Trophoblast cell (in vitro differentiated cells and primary cell): ENCODE data around the gene ARX.

ENCODE experiments used
- DNase-seq, 2 donors: peaks; one replicate each; pipeline ENCODE4 v3.0.0-alpha.2; 2016
- H2AFZ ChIP-seq: 2 replicates; pipeline ENCODE4 v1.6.1; 2013; ENCODE audit warnings: low read length, moderate library complexity, mild to moderate bottlenecking; ENCODE audit not compliant: insufficient read depth, poor library complexity
- H2AK5ac ChIP-seq: 2 replicates; pipeline ENCODE4 v1.6.1; 2013; ENCODE audit warnings: mild to moderate bottlenecking, low read length
- H2BK120ac ChIP-seq: 2 replicates; pipeline ENCODE4 v1.6.1; 2013; ENCODE audit warnings: low read length, mild to moderate bottlenecking, moderate library complexity; ENCODE audit not compliant: insufficient read depth, poor library complexity
- H2BK12ac ChIP-seq: 2 replicates; pipeline ENCODE4 v1.6.1; 2013; ENCODE audit warnings: mild to moderate bottlenecking, low read length, moderate library complexity
- H2BK5ac ChIP-seq: 2 replicates; pipeline ENCODE4 v1.6.1; 2013; ENCODE audit warnings: low read length, low read depth, moderate library complexity, mild to moderate bottlenecking; ENCODE audit not compliant: poor library complexity
- H3K14ac ChIP-seq: 2 replicates; pipeline ENCODE4 v1.6.1; 2013; ENCODE audit warnings: mild to moderate bottlenecking, low read length
- H3K18ac ChIP-seq: 2 replicates; pipeline ENCODE4 v1.6.1; 2013; ENCODE audit warnings: mild to moderate bottlenecking, low read length
- H3K23ac ChIP-seq: 2 replicates; pipeline ENCODE4 v1.6.1; 2013; ENCODE audit warnings: low read length
- H3K27ac ChIP-seq: 2 replicates; pipeline ENCODE4 v1.5.1; 2013; ENCODE audit warnings: low read depth, mild to moderate bottlenecking, inconsistent platforms, low read length, moderate library complexity
- H3K27me3 ChIP-seq: 2 replicates; pipeline ENCODE4 v1.6.1; 2013; ENCODE audit warnings: inconsistent platforms, mild to moderate bottlenecking, low read length, moderate library complexity; ENCODE audit not compliant: insufficient read depth
- H3K36me3 ChIP-seq, 2 experiments: 1 replicate in 1 of 2; 2 replicates in 1 of 2; pipeline ENCODE4 v1.6.1; 2013; ENCODE audit warnings: low read length in 2 of 2, mild to moderate bottlenecking in 2 of 2, moderate library complexity in 1 of 2; ENCODE audit not compliant: insufficient read depth in 2 of 2, control insufficient read depth in 1 of 2
- H3K4ac ChIP-seq: 2 replicates; pipeline ENCODE4 v1.6.1; 2013; ENCODE audit warnings: low read depth, mild to moderate bottlenecking, low read length, moderate library complexity
- H3K4me1 ChIP-seq, 2 experiments: 1 replicate in 1 of 2; 2 replicates in 1 of 2; pipeline ENCODE4 v1.6.1; 2013; ENCODE audit warnings: low read length in 2 of 2, mild to moderate bottlenecking in 2 of 2, moderate library complexity in 1 of 2; ENCODE audit not compliant: insufficient read depth in 2 of 2, control insufficient read depth in 1 of 2
- H3K4me2 ChIP-seq: 2 replicates; pipeline ENCODE4 v1.6.1; 2013; ENCODE audit warnings: inconsistent platforms, mild to moderate bottlenecking, low read length, moderate library complexity
- H3K4me3 ChIP-seq: 2 replicates; pipeline ENCODE4 v1.5.1; 2013; ENCODE audit warnings: mild to moderate bottlenecking, low read depth, low read length, inconsistent platforms
- H3K79me1 ChIP-seq: one replicate; pipeline ENCODE4 v1.6.1; 2013; ENCODE audit warnings: low read length
- H3K79me2 ChIP-seq: 2 replicates; pipeline ENCODE4 v1.6.1; 2013; ENCODE audit warnings: low read length, mild to moderate bottlenecking; ENCODE audit not compliant: control insufficient read depth, insufficient read depth, poor library complexity
- H3K9ac ChIP-seq: 2 replicates; pipeline ENCODE4 v1.6.1; 2013; ENCODE audit warnings: mild to moderate bottlenecking, low read length
- H3K9me3 ChIP-seq: 2 replicates; pipeline ENCODE4 v1.6.1; 2013; ENCODE audit warnings: low read depth, mild to moderate bottlenecking, control low read depth, inconsistent platforms, low read length; ENCODE audit not compliant: insufficient read depth
- H4K12ac ChIP-seq: 2 replicates; pipeline ENCODE4 v1.6.1; 2013; ENCODE audit warnings: low read depth, mild to moderate bottlenecking, low read length, moderate library complexity
- H4K8ac ChIP-seq: 2 replicates; pipeline ENCODE4 v1.6.1; 2013; ENCODE audit warnings: low read depth, mild to moderate bottlenecking, low read length, moderate library complexity
- H4K91ac ChIP-seq: one replicate; pipeline ENCODE4 v1.6.1; 2013; ENCODE audit warnings: low read depth, mild to moderate bottlenecking, low read length, moderate library complexity
- WGBS: extraction: QIAGEN DNeasy Blood & Tissue Kit; methylation state at CpG from one replicate; pipeline ENCODE4 v1.1.7; 2013; ENCODE audit warnings: missing lambda C conversion rate; ENCODE audit not compliant: insufficient read length, insufficient coverage; ENCODE audit errors: extremely low coverage; 5-methylcytosine and 5-hydroxymethylcytosine counted together

Gene ARX

GRCh38 chrX:25016938-25017598 lies 1.3 kb upstream of the ARX start:
- DNase-seq, result no peak
- Histone ChIP-seq H2BK12ac (no peak overlapping the region), H3K79me2 (no peaks in the 10 kb centered on the region), H2BK120ac (no peak overlapping the region), H3K14ac (no peak overlapping the region), H3K36me3 (no peaks in the 10 kb centered on the region), H3K4ac (no peak overlapping the region), H3K27me3 (peaks cover 71% of the 10 kb centered on the region), H3K27ac (no peak overlapping the region), H2AFZ (no peak overlapping the region), H3K9me3 (peaks cover 6% of the 10 kb centered on the region), H2BK5ac (no peak overlapping the region), H3K23ac (no peak overlapping the region), H4K12ac (no peak overlapping the region), H4K8ac (no peak overlapping the region), H3K4me2 (no peak overlapping the region), H3K79me1 (no peaks in the 10 kb centered on the region), H3K9ac (no peak overlapping the region), H2AK5ac (no peak overlapping the region), H3K4me1 (peaks cover 6 to 17% of the 10 kb centered on the region in 2 experiments), H3K18ac (no peak overlapping the region), H3K4me3 (no peak overlapping the region), H4K91ac (no peak overlapping the region)
- no CpG with 5 or more reads among the region's 17 CpGs for WGBS

GRCh38 chrX:25016361-25016671 lies 551 bp upstream of the ARX start:
- Histone ChIP-seq H3K4me3 (no peak overlapping the region), H3K23ac (no peak overlapping the region), H3K14ac (no peak overlapping the region), H3K4ac (no peak overlapping the region), H2AFZ (no peak overlapping the region), H2BK120ac (no peak overlapping the region), H3K79me2 (no peaks in the 10 kb centered on the region), H3K4me2 (no peak overlapping the region), H3K27ac (no peak overlapping the region), H3K36me3 (no peaks in the 10 kb centered on the region), H3K27me3 (peaks cover 72% of the 10 kb centered on the region), H3K79me1 (no peaks in the 10 kb centered on the region), H2BK5ac (no peak overlapping the region), H3K9me3 (peaks cover 6% of the 10 kb centered on the region), H2AK5ac (no peak overlapping the region), H2BK12ac (no peak overlapping the region), H3K18ac (no peak overlapping the region), H3K9ac (no peak overlapping the region), H4K12ac (no peak overlapping the region), H3K4me1 (peaks cover 6 to 17% of the 10 kb centered on the region in 2 experiments), H4K91ac (no peak overlapping the region), H4K8ac (no peak overlapping the region)
- no peak for DNase-seq
- WGBS, result no CpG with 5 or more reads among the region's 20 CpGs

GRCh38 chrX:25014366-25014838 lies 1.4 kb downstream of the ARX start:
- H3K18ac ChIP-seq, result no peak overlapping the region
- no peak overlapping the region for H3K4ac ChIP-seq
- H4K12ac ChIP-seq, result no peak overlapping the region
- DNase-seq, result no peak
- no peak overlapping the region for H3K23ac ChIP-seq
- H4K91ac ChIP-seq, result no peak overlapping the region
- peaks cover 6% of the 10 kb centered on the region for H3K9me3 ChIP-seq
- no CpG with 5 or more reads among the region's 19 CpGs for WGBS
- H3K27me3 ChIP-seq, result peaks cover 77% of the 10 kb centered on the region
- no peak overlapping the region for H3K14ac ChIP-seq
- no peak overlapping the region for H2BK12ac ChIP-seq
- peaks cover 0 to 6% of the 10 kb centered on the region in 2 experiments for H3K4me1 ChIP-seq
- no peaks in the 10 kb centered on the region for H3K36me3 ChIP-seq
- H2AFZ ChIP-seq, result no peak overlapping the region
- no peak overlapping the region for H2BK120ac ChIP-seq
- H4K8ac ChIP-seq, result no peak overlapping the region
- no peaks in the 10 kb centered on the region for H3K79me2 ChIP-seq
- H2BK5ac ChIP-seq, result no peak overlapping the region
- H3K4me3 ChIP-seq, result no peak overlapping the region
- H3K79me1 ChIP-seq, result no peaks in the 10 kb centered on the region
- no peak overlapping the region for H2AK5ac ChIP-seq
- H3K4me2 ChIP-seq, result no peak overlapping the region
- no peak overlapping the region for H3K27ac ChIP-seq
- no peak overlapping the region for H3K9ac ChIP-seq

GRCh38 chrX:25013632-25014365 lies 2.0 kb downstream of the ARX start:
- Histone ChIP-seq H3K27me3 (peaks cover 81% of the 10 kb centered on the region), H3K4ac (no peak overlapping the region), H2BK120ac (no peak overlapping the region), H3K79me2 (no peaks in the 10 kb centered on the region), H4K91ac (no peak overlapping the region), H3K9ac (no peak overlapping the region), H3K18ac (no peak overlapping the region), H3K4me1 (peaks cover 0 to 6% of the 10 kb centered on the region in 2 experiments), H3K4me2 (no peak overlapping the region), H3K4me3 (no peak overlapping the region), H2BK12ac (no peak overlapping the region), H3K23ac (no peak overlapping the region), H2BK5ac (no peak overlapping the region), H3K79me1 (no peaks in the 10 kb centered on the region), H3K36me3 (no peaks in the 10 kb centered on the region), H4K12ac (no peak overlapping the region), H3K9me3 (peaks cover 6% of the 10 kb centered on the region), H4K8ac (no peak overlapping the region), H2AFZ (no peak overlapping the region), H3K14ac (no peak overlapping the region), H2AK5ac (no peak overlapping the region), H3K27ac (no peak overlapping the region)
- no peak for DNase-seq
- 100% methylated on average over 1 of the region's 44 CpGs for WGBS
